GM23338 (cell line): ENCODE results near the gene ANGPT4. TPM values are rescaled to one million over a fixed set of nuclear protein-coding genes. Genes with fewer than 3 reads are reported as not detected.

Experiments
- ATAC-seq: fragments of 200-7000 bp; cut with Tn5 transposase; 3 replicates; pipeline ENCODE4 v1.9.1; 2020
- DNase-seq: peaks from one replicate; pipeline ENCODE4 v3.0.0-alpha.2; 2015; ENCODE audit warnings: low spot score
- H2AFZ ChIP-seq: fragments of 200-600 bp; sonication (generic); 2 replicates; pipeline ENCODE4 v1.8.0; 2016; ENCODE audit warnings: antibody characterized with exemption, mild to moderate bottlenecking, moderate library complexity
- H3F3A ChIP-seq: fragments of 200-600 bp; sonication (generic); replicated peaks from 2 replicates; pipeline ENCODE4 v1.8.0; 2017; ENCODE audit warnings: antibody characterized with exemption, mixed run types, low read depth
- H3K27ac ChIP-seq: fragments of 200-600 bp; sonication (generic); 2 replicates; pipeline ENCODE4 v1.6.1; 2016; ENCODE audit warnings: low read depth
- H3K27me3 ChIP-seq: fragments of 200-600 bp; sonication (generic); 2 replicates; pipeline ENCODE4 v1.8.0; 2016; ENCODE audit warnings: mild to moderate bottlenecking, mixed run types, moderate library complexity; ENCODE audit not compliant: insufficient read depth
- H3K36me3 ChIP-seq: fragments of 200-600 bp; sonication (generic); 2 replicates; pipeline ENCODE4 v1.8.0; 2016; ENCODE audit warnings: mild to moderate bottlenecking; ENCODE audit not compliant: insufficient read depth
- H3K4me1 ChIP-seq: fragments of 200-600 bp; sonication (generic); 2 replicates; pipeline ENCODE4 v1.8.0; 2016; ENCODE audit warnings: mild to moderate bottlenecking, moderate library complexity; ENCODE audit not compliant: insufficient read depth
- H3K4me2 ChIP-seq: fragments of 200-600 bp; sonication (generic); 2 replicates; pipeline ENCODE4 v1.7.1; 2017; ENCODE audit warnings: mixed run types
- H3K4me3 ChIP-seq: fragments of 200-600 bp; sonication (generic); 2 replicates; pipeline ENCODE4 v1.6.1; 2016; ENCODE audit warnings: mixed run types
- H3K79me2 ChIP-seq: fragments of 200-600 bp; sonication (generic); replicated peaks from 2 replicates; pipeline ENCODE4 v1.8.0; 2017; ENCODE audit warnings: mild to moderate bottlenecking; ENCODE audit not compliant: insufficient read depth
- H3K9me2 ChIP-seq: fragments of 200-600 bp; sonication (generic); 2 replicates; pipeline ENCODE4 v1.8.0; 2017; ENCODE audit not compliant: insufficient read depth
- H4K20me1 ChIP-seq: fragments of 200-600 bp; sonication (generic); replicated peaks from 2 replicates; pipeline ENCODE4 v1.8.0; 2017; ENCODE audit warnings: mild to moderate bottlenecking; ENCODE audit not compliant: insufficient read depth
- H3K27ac Mint-ChIP-seq: 2 replicates; pipeline ENCODE4 v1.8.0; 2020; ENCODE audit warnings: inconsistent platforms, mild to moderate bottlenecking, moderate library complexity, mixed read lengths
- H3K27me3 Mint-ChIP-seq: 3 replicates; pipeline ENCODE4 v1.8.0; 2022; ENCODE audit warnings: low read depth, mild to moderate bottlenecking, moderate library complexity, mixed read lengths, inconsistent platforms; ENCODE audit not compliant: insufficient read depth, poor library complexity
- H3K36me3 Mint-ChIP-seq: 3 replicates; pipeline ENCODE4 v1.8.0; 2021; ENCODE audit warnings: low read depth, mild to moderate bottlenecking, inconsistent platforms, moderate library complexity, mixed read lengths
- H3K4me1 Mint-ChIP-seq: 3 replicates; pipeline ENCODE4 v1.8.0; 2020; ENCODE audit warnings: mild to moderate bottlenecking, inconsistent platforms, mixed read lengths
- H3K4me3 Mint-ChIP-seq: 3 replicates; pipeline ENCODE4 v1.8.0; 2021; ENCODE audit warnings: moderate library complexity, mild to moderate bottlenecking, inconsistent platforms, mixed read lengths
- H3K9me3 Mint-ChIP-seq: 3 replicates; pipeline ENCODE4 v1.8.0; 2020; ENCODE audit warnings: moderate library complexity, mild to moderate bottlenecking, inconsistent platforms, mixed read lengths
- CREB1 ChIP-seq: fragments of 250-450 bp; sonication (Bioruptor Pico); IDR thresholded peaks from 2 replicates; pipeline ENCODE4 v1.5.0; 2020; ENCODE audit warnings: low read depth, mild to moderate bottlenecking, moderate library complexity
- CTCF ChIP-seq, 2 experiments: fragments of 200-600 bp in 1 of 2; sonication (generic) in 1 of 2; conservative IDR thresholded peaks; 2 replicates each; pipeline versions ENCODE4 v1.5.1 to v1.6.1; 2016 to 2017; ENCODE audit warnings: antibody characterized with exemption in 2 of 2, low read depth in 2 of 2, mild to moderate bottlenecking in 2 of 2, moderate library complexity in 1 of 2
- ETS1 ChIP-seq: IDR thresholded peaks from 2 replicates; pipeline ENCODE4 v1.6.1; 2016; ENCODE audit warnings: antibody characterized with exemption
- EZH2 ChIP-seq: fragments of 200-600 bp; sonication (generic); IDR thresholded peaks from one replicate; pipeline ENCODE4 v1.8.0; 2017; ENCODE audit warnings: antibody characterized with exemption, mild to moderate bottlenecking, low read depth; ENCODE audit not compliant: unreplicated experiment
- EZH2phosphoT487 ChIP-seq: fragments of 200-600 bp; sonication (generic); IDR thresholded peaks from one replicate; pipeline ENCODE4 v1.8.1; 2018; ENCODE audit warnings: antibody characterized with exemption; ENCODE audit not compliant: unreplicated experiment
- JUNB ChIP-seq: IDR thresholded peaks from one replicate; pipeline ENCODE4 v1.6.1; 2016; ENCODE audit warnings: antibody characterized with exemption; ENCODE audit not compliant: unreplicated experiment
- NANOG ChIP-seq: IDR thresholded peaks from 2 replicates; pipeline ENCODE4 v1.6.1; 2016; ENCODE audit warnings: antibody characterized with exemption, borderline replicate concordance
- STAT1 ChIP-seq: IDR thresholded peaks from one replicate; pipeline ENCODE4 v1.6.1; 2016; ENCODE audit warnings: antibody characterized with exemption; ENCODE audit not compliant: unreplicated experiment
- ZNF462 ChIP-seq: fragments of 250-450 bp; sonication (Bioruptor Pico); IDR thresholded peaks from 2 replicates; pipeline ENCODE4 v1.5.0; 2020; ENCODE audit warnings: mild to moderate bottlenecking, moderate library complexity
- polyA plus RNA-seq: library from polyadenylated mRNA; unstranded; fragments of >200 nt; fragmentation: Nextera tagmentation; extraction: Ambion mirVana; gene quantifications from 2 replicates; pipeline ENCODE4 v1.2.1, GENCODE V29; 2016
- total RNA-seq: library from RNA; depleted of rRNA; stranded (reverse); fragments of >200 nt; shearing (Covaris generic); gene quantifications from 2 replicates; pipeline ENCODE4 v1.2.3, GENCODE V29; 2014

Gene ANGPT4
- total and polyA plus RNA-seq, 2 experiments from 2014 or later, result 0.17 TPM; not detected in 1

- no peak for DNase-seq
- no peaks in the 10 kb centered on the region for H3K36me3 ChIP-seq
- no peaks in the 10 kb centered on the region for H3K4me1 Mint-ChIP-seq
- peaks cover 2% of the 10 kb centered on the region; the same call in 1 of the 2 replicates for H3K9me2 ChIP-seq
- H3K27ac ChIP-seq, result no peak overlapping the region
- no peaks in the 10 kb centered on the region for H3K27me3 Mint-ChIP-seq
- no peak overlapping the region for H3K4me3 ChIP-seq
- no peak overlapping the region for H3K4me3 Mint-ChIP-seq
- no peak for ATAC-seq
- peaks cover 28% of the 10 kb centered on the region for H3K9me3 Mint-ChIP-seq
- no peaks in the 10 kb centered on the region for H3K27me3 ChIP-seq
- H2AFZ ChIP-seq, result no peak overlapping the region
- no peak overlapping the region for H3K27ac Mint-ChIP-seq
- H3K4me1 ChIP-seq, result no peaks in the 10 kb centered on the region
- no peaks in the 10 kb centered on the region for H4K20me1 ChIP-seq
- H3K4me2 ChIP-seq, result no peak overlapping the region
- H3K79me2 ChIP-seq, result no peaks in the 10 kb centered on the region
- TF ChIP-seq CREB1 (CRISPR knock-in tag) (no peak), CTCF (conservative IDR thresholded peaks at IDR 0.05; ENCODE audit: low read depth in 2 of 2) (no peak), EZH2phosphoT487 (no peak)
- H3F3A ChIP-seq, result no peaks in the 10 kb centered on the region
- H3K36me3 Mint-ChIP-seq, result no peaks in the 10 kb centered on the region
Measured at GRCh38 chr20:925516-925915, 9.4 kb upstream of the ANGPT4 start.

- Mint-ChIP-seq H3K4me3 (no peak overlapping the region), H3K4me1 (no peaks in the 10 kb centered on the region), H3K36me3 (no peaks in the 10 kb centered on the region), H3K27ac (no peak overlapping the region; the same call in 1 of the 2 replicates), H3K27me3 (peaks cover under 1% of the 10 kb centered on the region), H3K9me3 (peaks cover 23% of the 10 kb centered on the region; the same call in 2 of the 3 replicates)
- no peaks in the 10 kb centered on the region for H3F3A ChIP-seq
- no peak overlapping the region for H3K4me2 ChIP-seq
- no peak for TF ChIP-seq STAT1
- TF ChIP-seq CTCF (conservative IDR thresholded peaks at IDR 0.05; ENCODE audit: low read depth in 2 of 2), result no peak
- TF ChIP-seq NANOG, result no peak
- no peak for TF ChIP-seq JUNB
- TF ChIP-seq ETS1, result no peak
- TF ChIP-seq EZH2phosphoT487, result no peak
- TF ChIP-seq EZH2, result no peak
- TF ChIP-seq ZNF462 (CRISPR knock-in tag), result no peak
- H3K27me3 ChIP-seq, result no peaks in the 10 kb centered on the region
- H3K4me1 ChIP-seq, result no peaks in the 10 kb centered on the region
- H3K27ac ChIP-seq, result no peak overlapping the region
- DNase-seq (no peak), ATAC-seq (no peak)
- H3K9me2 ChIP-seq, result peaks cover 2% of the 10 kb centered on the region; the same call in 1 of the 2 replicates
- H3K79me2 ChIP-seq, result no peaks in the 10 kb centered on the region
- H2AFZ ChIP-seq, result no peak overlapping the region
- H3K36me3 ChIP-seq, result no peaks in the 10 kb centered on the region
- no peak overlapping the region for H3K4me3 ChIP-seq
- H4K20me1 ChIP-seq, result no peaks in the 10 kb centered on the region
Measured at GRCh38 chr20:924639-925038, 8.5 kb upstream of the ANGPT4 start.
